Measurements from ENCODE around the gene KNG1. TPM values are rescaled to one million over a fixed set of nuclear protein-coding genes. Genes with fewer than 3 reads are reported as not detected.

Gene KNG1
- total and polyA plus RNA-seq, 2 of the 8 experiments (the other 6 are each of a cell fraction or from before 2014, with no cell fraction given), result 0.05 TPM; not detected in 1

DNA sequence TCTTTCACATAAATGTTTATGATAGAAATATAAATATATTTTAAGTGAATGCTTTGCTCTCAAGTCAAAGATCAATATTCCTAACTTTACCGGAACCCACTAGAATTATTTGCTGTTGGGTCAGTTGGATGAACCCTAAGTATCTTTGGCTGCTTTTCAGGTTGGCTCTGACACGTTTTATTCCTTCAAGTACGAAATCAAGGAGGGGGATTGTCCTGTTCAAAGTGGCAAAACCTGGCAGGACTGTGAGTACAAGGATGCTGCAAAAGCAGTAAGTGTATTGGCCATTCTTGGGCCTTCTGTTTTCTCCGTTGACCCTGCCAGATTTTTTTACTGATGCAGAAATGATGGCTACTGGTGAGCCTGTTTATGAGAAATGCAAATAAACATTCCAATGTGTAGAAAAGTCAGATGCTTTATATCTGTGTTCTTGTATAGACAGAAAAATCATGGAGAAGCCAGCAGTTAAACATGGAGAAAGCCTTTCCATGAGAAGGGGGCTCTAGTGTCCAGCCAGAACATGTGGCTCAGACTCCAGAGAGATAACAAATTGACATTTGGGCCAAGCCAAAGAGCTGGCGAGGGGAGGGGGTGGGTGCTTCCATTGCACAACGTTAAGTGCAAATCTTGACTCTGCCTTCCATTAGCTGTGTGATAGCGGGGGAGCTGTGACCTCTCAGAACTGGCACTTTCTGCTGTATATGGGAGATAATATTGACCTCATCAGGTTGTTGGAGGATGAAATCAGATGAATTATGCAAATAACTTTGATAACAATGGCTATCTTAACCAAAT, 3.0 kb downstream of the KNG1 start:
- DNase-seq (ENCODE audit: low read depth in 1 of 2, low spot score in 2 of 2), result no peak
- peaks cover 2% of the 10 kb centered on the region; the same call in 1 of the 2 replicates for H3K23me2 ChIP-seq (ENCODE audit: low read depth, low read length)
- WGBS, 2 experiments (ENCODE audit: extremely low coverage in 1 of 2, insufficient coverage in 1 of 2, insufficient read length in 1 of 2, insufficient replicate concordance in 2 of 2, low coverage in 1 of 2, low lambda C conversion rate in 2 of 2, missing lambda C conversion rate in 1 of 2), result 74% methylated on average over 7 of the region's 7 CpGs; no CpG with 5 or more reads in 1 of the 2 experiments
- H2BK20ac ChIP-seq (ENCODE audit: low read length), result no peak overlapping the region
- peaks cover 0 to 2% (median 0%) of the 10 kb centered on the region in 4 experiments; a peak in 2 of 7 replicates for H3K4me1 ChIP-seq (replicated peaks in 1 of 4; ENCODE audit: control insufficient read depth in 3 of 4, insufficient read depth in 4 of 4, low read length in 3 of 4)
- CTCF ChIA-PET (ENCODE audit: partially characterized antibody), result interaction anchor here (0.7 to 1.5 kb wide), 5 partner anchors 12 to 105 kb away, joined by 3 to 4 read pairs (median 3); no protein-coding TSS in a partner anchor
- H3K56ac ChIP-seq (replicated peaks; ENCODE audit: insufficient read length, low read depth, low read length), result no peak overlapping the region
- no peak overlapping the region for H3K4ac ChIP-seq (replicated peaks; ENCODE audit: insufficient read length, low read depth, low read length)
- H2BK12ac ChIP-seq (ENCODE audit: low read depth, low read length), result no peak overlapping the region
- no peak overlapping the region for H3K4me2 ChIP-seq (ENCODE audit: insufficient read depth in 1 of 2, low read depth in 2 of 2, low read length in 2 of 2)
- no peak overlapping the region for H3K9ac ChIP-seq (replicated peaks in 1 of 4; ENCODE audit: extremely low read depth in 1 of 4, low read depth in 3 of 4, low read length in 3 of 4)
- no peak overlapping the region for H2BK120ac ChIP-seq (replicated peaks; ENCODE audit: low read depth, low read length)
- no peak overlapping the region for H4K91ac ChIP-seq (replicated peaks; ENCODE audit: insufficient read length, low read length)
- no peaks in the 10 kb centered on the region for H3K79me1 ChIP-seq (ENCODE audit: low read depth, low read length)
- no peak overlapping the region for H4K8ac ChIP-seq (ENCODE audit: extremely low read depth, insufficient read depth, low read length)
- H4K20me1 ChIP-seq (replicated peaks in 1 of 2; ENCODE audit: control insufficient read depth in 1 of 2, insufficient read depth in 2 of 2, low read length in 2 of 2), result no peaks in the 10 kb centered on the region
- no peaks in the 10 kb centered on the region for H3K9me3 ChIP-seq (ENCODE audit: insufficient read depth in 2 of 2, low read depth in 1 of 2, low read length in 1 of 2)
- POLR2A ChIA-PET (ENCODE audit: partially characterized antibody), result no interaction called here
- no peaks in the 10 kb centered on the region for H3K79me2 ChIP-seq (ENCODE audit: control insufficient read depth in 1 of 2, insufficient read depth in 2 of 2, low read length in 2 of 2)
- H2BK15ac ChIP-seq (ENCODE audit: low read length), result no peak overlapping the region
- H2BK5ac ChIP-seq (ENCODE audit: low read depth, low read length), result no peak overlapping the region
- no peaks in the 10 kb centered on the region for H3K27me3 ChIP-seq (replicated peaks in 1 of 4; ENCODE audit: control insufficient read depth in 3 of 4, extremely low read depth in 1 of 4, insufficient read depth in 3 of 4, low read length in 3 of 4)
- FAIRE-seq, result no peak
- no peak overlapping the region for H2AFZ ChIP-seq (ENCODE audit: low read length)
- H3K36me3 ChIP-seq (ENCODE audit: control insufficient read depth in 2 of 4, insufficient read depth in 4 of 4, low read length in 3 of 4), result no peaks in the 10 kb centered on the region
- H3K18ac ChIP-seq (ENCODE audit: extremely low read depth, low read length), result no peak overlapping the region
- no peak overlapping the region for H3K14ac ChIP-seq (ENCODE audit: insufficient read length)
- no peak overlapping the region for H3K27ac ChIP-seq (ENCODE audit: low read depth, low read length)
- H2AK5ac ChIP-seq (ENCODE audit: low read depth, low read length), result no peak overlapping the region
- no peak overlapping the region for H4K5ac ChIP-seq (ENCODE audit: insufficient read length, low read depth, low read length)
- no peak overlapping the region for H3K23ac ChIP-seq (ENCODE audit: insufficient read length)
- no peak overlapping the region for H3K4me3 ChIP-seq (ENCODE audit: extremely low read depth in 1 of 4, insufficient read depth in 2 of 4, low read depth in 3 of 4, low read length in 4 of 4)
- TF ChIP-seq, protein P1, sequence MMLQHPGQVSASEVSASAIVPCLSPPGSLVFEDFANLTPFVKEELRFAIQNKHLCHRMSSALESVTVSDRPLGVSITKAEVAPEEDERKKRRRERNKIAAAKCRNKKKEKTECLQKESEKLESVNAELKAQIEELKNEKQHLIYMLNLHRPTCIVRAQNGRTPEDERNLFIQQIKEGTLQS (IDR thresholded peaks at IDR 0.05; ENCODE audit: insufficient read depth, low read depth, low read length), result no peak
- TF ChIP-seq SP1 (IDR thresholded peaks at IDR 0.05; ENCODE audit: low read depth, low read length) (no peak), KDM1A (IDR thresholded peaks at IDR 0.05; ENCODE audit: borderline replicate concordance, low read length) (no peak), RAD21 (IDR thresholded peaks at IDR 0.05 in 1 of 2, conservative IDR thresholded peaks at IDR 0.05 in 1 of 2; ENCODE audit: low read depth in 2 of 2, low read length in 2 of 2) (no peak), SIN3A (conservative IDR thresholded peaks at IDR 0.05 in 1 of 2, IDR thresholded peaks at IDR 0.05 in 1 of 2; ENCODE audit: low read depth in 1 of 2, low read length in 2 of 2) (no peak), CEBPB (IDR thresholded peaks at IDR 0.05; ENCODE audit: low read depth, low read length) (no peak), EZH2 (IDR thresholded peaks at IDR 0.05; ENCODE audit: low read depth, low read length, severe bottlenecking) (no peak), KDM4A (IDR thresholded peaks at IDR 0.05; ENCODE audit: low read depth, low read length, severe bottlenecking) (no peak), TAF1 (IDR thresholded peaks at IDR 0.05; ENCODE audit: low read depth, low read length) (no peak), EGR1 (IDR thresholded peaks at IDR 0.05; ENCODE audit: borderline replicate concordance, low read depth, low read length) (no peak), CBX5 (IDR thresholded peaks at IDR 0.05; ENCODE audit: low read depth, low read length) (no peak), BACH1 (IDR thresholded peaks at IDR 0.05; ENCODE audit: low read length) (no peak)

All from H1 (cell line).